NCI-H446 (cell line): ENCODE measurements around the gene SDHB.

ENCODE experiments used
- DNase-seq, 2 experiments: peaks; one replicate each; lab custom pipeline; 2025; lab: John Stamatoyannopoulos, UW

Gene SDHB

DNA sequence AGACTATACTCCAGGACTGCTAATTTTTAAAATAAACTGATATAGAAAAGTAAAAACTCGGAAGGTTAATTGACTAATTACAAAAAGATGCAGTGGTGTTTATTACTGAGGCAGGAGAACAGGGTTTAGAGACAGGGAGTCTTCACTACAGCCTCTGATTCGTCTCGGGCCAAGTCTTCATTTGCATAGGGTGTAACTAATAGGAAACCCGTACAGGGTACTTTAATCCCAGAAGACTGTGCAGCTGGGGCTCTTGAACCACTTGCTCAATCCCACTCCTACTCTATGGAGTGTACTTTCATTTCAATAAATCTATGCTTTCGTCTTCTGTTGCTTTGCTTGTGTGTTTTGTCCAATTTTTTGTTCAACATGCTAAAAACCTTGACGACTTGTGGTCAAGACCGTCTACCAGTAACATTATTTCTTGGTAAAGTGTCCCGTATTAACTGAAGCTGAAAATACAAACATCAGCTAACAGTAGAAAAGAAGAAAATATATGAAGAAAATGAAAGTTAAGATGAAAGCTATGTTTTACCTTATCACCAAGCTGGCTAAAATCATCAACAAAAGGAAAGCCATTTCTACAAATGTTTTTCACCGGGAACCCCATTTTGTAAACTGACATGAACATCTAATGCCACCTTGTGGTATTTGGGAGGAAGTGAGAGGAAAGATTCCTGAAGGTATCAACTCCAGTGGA is 8.0 kb downstream of the SDHB start:
- peak; percentile 16 to 71 for DNase-seq

GRCh38 chr1:17045150-17045549 is 8.7 kb downstream of the SDHB start:
- no peak for DNase-seq

DNA sequence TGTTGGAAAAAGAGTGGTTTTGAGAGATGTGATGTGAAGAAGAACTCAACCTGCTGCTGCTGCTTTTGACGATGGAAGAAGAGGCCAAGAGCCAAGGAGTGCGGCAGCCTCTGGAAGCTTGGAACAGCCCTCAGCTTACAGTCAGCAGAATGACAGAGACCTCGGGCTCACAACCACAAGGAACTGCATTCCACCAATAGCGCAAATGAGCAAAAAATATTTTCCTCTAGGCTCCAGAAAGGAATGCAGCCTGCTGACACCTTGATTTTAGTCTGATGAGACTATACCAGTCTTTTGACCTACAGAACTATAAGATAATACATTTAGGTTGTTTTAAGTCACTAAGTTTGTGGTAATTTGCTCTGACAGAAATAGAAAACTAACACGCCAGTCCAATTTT is 10.2 kb downstream of the SDHB start:
- DNase-seq = no peak

GRCh38 chr1:17040135-17040534 is 13.7 kb downstream of the SDHB start:
- DNase-seq = no peak

DNA sequence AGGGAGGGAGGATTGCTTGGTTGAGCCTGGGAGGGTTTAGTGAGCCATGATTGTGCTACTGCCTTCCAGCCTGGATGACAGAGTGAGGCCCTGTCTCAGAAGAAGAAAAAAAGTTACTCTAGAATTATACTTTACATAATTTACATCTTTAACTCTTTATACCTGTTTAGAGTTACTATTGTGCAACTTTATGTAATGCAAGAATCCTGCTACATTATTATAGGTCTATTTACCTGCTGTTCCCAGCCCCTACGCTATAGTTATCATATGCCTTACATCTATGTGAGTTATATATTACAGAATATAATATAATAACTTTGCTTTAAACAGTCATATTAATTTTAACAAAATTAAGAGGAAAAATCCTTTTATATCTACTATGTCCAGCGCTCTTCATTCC is 14.3 kb downstream of the SDHB start:
- DNase-seq = no peak

GRCh38 chr1:17033481-17033880 is 20.4 kb downstream of the SDHB start:
- no peak for DNase-seq

DNA sequence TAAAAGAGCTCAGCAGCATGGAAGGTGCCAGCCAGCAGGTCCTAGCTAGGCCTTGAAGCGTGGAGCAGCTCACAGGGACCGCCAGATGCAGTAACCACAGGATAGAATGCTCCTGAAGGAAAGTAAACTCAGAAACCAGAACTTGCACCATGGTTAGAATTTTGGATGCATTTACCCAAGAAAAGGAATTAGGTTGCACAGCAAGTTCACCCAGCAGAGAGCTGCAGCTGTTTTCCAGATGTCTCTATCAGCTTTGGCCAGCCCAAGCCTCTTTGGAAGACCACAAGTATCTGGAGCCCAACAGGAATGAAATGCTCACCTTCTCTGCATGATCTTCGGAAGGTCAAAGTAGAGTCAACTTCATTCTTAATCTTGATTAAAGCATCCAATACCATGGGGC is 21.1 kb downstream of the SDHB start:
- DNase-seq = no peak

- no peak for DNase-seq
Measured at GRCh38 chr1:17031436-17031835, 22.4 kb downstream of the SDHB start.

DNA sequence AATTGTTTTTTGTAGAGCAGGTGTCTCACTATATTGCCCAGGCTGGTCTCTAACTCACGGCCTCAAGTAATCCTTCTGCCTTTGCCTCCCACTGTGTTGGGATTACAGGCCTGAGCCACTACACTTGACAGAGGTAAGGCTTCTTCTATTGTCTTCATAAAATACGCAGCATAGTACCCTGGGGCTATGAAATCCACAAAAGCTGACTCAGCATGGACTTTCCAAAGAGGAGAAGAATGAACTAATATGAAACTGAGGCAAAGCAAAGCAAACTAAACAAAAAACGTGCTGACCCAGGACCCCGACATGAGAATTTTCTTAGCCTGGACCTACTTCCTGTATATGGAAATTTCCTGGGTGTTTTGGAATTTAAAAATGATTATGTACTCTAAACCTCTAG is 23.6 kb downstream of the SDHB start:
- DNase-seq = no peak

GRCh38 chr1:17028662-17029188 is 25.1 kb downstream of the SDHB start:
- peak in 1 of 2 experiments; percentile 24 for DNase-seq

- DNase-seq = no peak
Measured at GRCh38 chr1:17027900-17028299, 25.9 kb downstream of the SDHB start.

DNA sequence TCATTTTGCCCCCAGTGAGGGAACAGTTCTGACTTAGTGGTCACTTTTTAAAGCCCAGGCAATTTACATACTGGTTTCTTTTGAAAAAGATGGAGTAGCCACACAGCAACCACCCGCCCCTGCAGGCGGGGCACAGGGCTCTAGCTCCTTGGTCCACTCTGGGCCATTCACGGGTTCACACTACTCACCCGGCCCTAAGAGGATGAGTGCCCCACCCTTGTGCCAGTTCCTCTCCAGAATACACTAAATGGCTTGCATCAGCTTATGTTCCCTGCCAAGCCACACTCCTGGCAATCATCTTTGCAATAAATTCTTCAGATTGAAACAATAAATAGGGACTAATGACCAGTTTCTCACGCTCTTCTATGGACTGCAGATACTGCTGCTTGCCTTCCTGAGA is 26.4 kb downstream of the SDHB start:
- no peak for DNase-seq

DNA sequence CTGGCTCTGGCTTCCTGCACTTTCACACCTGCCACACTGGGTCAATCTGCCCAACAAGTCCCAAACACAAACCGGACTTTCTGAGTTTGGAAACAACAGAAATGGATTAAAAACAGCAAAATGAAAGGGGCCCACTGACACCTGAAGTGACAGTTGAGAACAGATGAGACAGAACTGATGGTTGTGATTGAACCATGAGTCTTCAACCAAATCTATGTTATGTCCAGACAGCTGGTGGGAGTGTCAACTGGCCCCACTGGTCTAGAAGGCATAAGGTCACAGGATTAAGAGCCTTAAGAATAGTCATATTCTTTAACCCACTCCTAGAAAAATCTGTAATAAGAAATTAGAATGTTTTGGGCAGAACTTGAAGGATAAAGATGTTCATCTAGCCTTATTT is 29.1 kb downstream of the SDHB start:
- DNase-seq = no peak

DNA sequence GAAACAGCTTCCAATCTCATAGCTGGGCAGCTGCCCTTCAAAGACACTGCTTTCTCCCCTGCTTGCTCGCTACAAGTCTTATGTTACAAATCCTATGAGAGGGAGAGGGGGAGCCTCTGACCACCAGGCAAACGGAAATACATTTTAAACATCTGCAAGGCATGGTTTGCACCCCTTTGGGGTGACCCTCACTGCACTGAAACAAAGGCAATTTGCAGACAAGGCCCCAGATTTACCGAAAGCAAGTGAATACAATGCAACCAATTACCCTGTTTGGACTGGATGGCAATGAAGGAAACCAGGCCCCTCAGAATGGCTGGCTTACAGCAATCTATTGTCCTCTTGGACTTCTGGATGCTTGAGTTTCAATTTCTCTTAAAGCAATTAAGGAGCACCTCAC is 30.3 kb downstream of the SDHB start:
- DNase-seq = no peak

- no peak for DNase-seq
Measured at GRCh38 chr1:17023102-17023501, 30.7 kb downstream of the SDHB start.

- no peak for DNase-seq
Measured at GRCh38 chr1:17021896-17022295, 31.9 kb downstream of the SDHB start.

DNA sequence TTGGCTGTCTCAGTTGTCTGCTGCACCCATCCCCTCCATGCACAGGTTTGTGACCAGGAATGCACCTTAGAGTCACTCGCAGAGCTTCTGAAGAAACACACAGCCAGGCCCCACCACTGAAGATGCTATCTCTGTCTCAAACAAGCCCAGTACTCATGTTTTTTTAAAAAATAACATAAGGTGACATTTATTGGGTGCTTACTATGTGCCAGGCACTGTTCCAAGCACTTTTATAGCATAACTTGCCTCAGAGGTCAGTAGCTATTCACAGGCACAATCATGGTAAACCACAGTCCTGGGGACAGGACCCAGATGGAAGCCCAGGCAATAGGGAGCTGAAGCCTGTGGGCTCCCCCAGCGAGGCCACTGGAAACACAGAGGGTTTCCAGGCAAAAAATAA is 33.3 kb downstream of the SDHB start:
- no peak for DNase-seq

DNA sequence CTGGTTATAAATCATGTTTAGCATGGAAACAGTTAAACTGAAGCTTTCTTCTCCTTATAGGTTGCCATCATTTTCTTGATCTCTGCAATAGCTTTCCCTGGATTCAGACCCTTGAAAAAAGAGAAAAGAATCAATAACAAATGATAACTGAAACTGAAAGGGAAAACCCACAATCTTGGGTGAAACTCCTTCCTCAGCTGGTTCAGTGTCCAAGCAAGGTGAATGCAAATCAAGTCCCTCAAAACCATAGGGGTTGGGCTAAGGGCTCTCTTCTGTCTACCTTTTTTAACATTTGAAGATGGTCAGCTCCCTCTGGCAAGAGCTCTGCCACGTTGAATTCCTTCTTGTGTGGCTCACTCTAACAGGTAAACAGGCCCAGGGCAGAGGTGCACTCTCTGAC is 35.0 kb downstream of the SDHB start:
- DNase-seq = no peak

DNA sequence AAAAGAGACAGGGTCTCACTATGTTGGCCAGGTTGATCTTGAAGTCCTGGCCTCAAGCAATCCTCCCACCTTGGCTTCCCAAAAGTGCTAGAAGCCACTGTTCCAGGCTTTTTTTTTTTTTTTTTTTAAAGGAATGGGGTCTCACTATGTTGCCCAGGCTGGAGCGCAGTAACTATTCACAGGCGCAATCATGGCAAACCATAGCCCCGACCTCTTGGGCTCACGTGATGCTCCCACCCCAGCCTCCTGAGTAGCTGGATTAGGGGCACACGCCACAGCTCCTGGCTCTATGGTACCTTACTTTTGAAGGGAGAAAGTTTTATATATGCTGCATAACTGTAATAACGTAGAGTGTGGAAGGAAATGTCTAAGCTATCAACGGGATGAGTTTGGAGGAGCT is 36.4 kb downstream of the SDHB start:
- no peak for DNase-seq

GRCh38 chr1:17016317-17016661 is 37.5 kb downstream of the SDHB start:
- no peak for DNase-seq

DNA sequence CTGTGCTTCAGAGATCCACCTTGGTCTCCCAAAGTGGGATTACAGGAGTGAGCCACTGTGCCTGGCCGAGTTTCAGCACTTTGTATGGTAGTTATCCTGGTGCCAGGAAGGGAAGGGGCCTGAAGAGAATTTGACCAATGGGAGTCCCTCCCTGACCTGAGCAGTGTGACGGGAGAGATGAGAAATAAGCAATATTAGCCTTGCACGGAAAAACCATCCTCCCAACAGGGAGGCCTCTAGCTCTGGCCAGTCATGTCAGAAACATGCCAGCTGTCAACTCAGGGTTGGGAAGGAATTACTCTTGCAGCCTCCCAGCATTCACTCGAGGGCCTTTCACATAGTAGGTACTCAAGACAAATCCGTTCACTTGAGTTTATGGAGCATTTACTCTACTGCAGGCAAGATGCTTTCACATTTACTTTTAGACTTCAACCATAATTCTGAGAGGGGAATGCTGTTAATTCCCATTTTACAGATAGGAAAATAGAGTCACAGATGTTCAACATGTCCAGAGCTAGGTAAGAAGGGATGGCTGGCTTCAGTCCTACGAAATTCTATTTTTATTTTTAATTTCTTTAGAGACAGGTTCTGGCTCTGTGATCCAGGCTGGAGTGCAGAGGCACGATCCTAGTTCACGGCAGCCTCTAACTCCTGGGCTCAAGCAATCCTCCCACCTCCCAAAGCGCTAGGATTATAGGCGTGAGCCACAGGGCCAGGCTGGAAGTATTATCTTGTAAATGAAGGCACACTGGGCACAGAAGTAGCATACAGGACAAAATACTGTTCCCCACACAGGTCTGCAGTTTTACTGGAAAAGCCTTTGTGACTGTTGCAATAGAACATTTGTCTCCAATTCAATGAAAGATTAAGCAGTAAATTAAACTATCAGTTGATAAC is 38.9 kb downstream of the SDHB start:
- no peak for DNase-seq

- peak in 1 of 2 experiments; percentile 55 for DNase-seq
Measured at GRCh38 chr1:17013491-17014320, 40.1 kb downstream of the SDHB start.
